Measurements from ENCODE around the gene EDN2.

Gene EDN2

GRCh38 chr1:41461790-41462679, 22.4 kb downstream of the EDN2 start:
- no peak for DNase-seq

GRCh38 chr1:41456847-41457540, 27.5 kb downstream of the EDN2 start:
- no peak for DNase-seq

GRCh38 chr1:41455479-41456332, 28.8 kb downstream of the EDN2 start:
- DNase-seq, result no peak

GRCh38 chr1:41454406-41454805, 30.1 kb downstream of the EDN2 start:
- DNase-seq, result no peak

GRCh38 chr1:41452704-41453290, 31.7 kb downstream of the EDN2 start:
- DNase-seq, result no peak

- no peak for DNase-seq
Measured at GRCh38 chr1:41450747-41451285, 33.7 kb downstream of the EDN2 start.

- no peak for DNase-seq
Measured at GRCh38 chr1:41449326-41449921, 35.1 kb downstream of the EDN2 start.

- no peak for DNase-seq
Measured at GRCh38 chr1:41448821-41449220, 35.7 kb downstream of the EDN2 start.

GRCh38 chr1:41447995-41448770, 36.3 kb downstream of the EDN2 start:
- no peak for DNase-seq

GRCh38 chr1:41446851-41447610, 37.5 kb downstream of the EDN2 start:
- no peak for DNase-seq

- DNase-seq, result no peak
Measured at GRCh38 chr1:41444785-41445184, 39.7 kb downstream of the EDN2 start.

- DNase-seq, result no peak
Measured at GRCh38 chr1:41444246-41444645, 40.2 kb downstream of the EDN2 start.

- DNase-seq, result no peak
Measured at GRCh38 chr1:41442697-41443251, 41.7 kb downstream of the EDN2 start.

- no peak for DNase-seq
Measured at GRCh38 chr1:41440321-41441085, 44.0 kb downstream of the EDN2 start.

GRCh38 chr1:41439234-41439633, 45.2 kb downstream of the EDN2 start:
- no peak for DNase-seq

GRCh38 chr1:41438711-41439110, 45.8 kb downstream of the EDN2 start:
- DNase-seq, result no peak

GRCh38 chr1:41437011-41437355, 47.5 kb downstream of the EDN2 start:
- DNase-seq, result no peak

- DNase-seq, result no peak
Measured at GRCh38 chr1:41436281-41437010, 48.0 kb downstream of the EDN2 start.

Measured in activated CD4-positive, alpha-beta T cell treated with anti-CD3 and anti-CD28 coated beads for 4 hours (primary cell).